Activated T-cell treated with anti-CD3 and anti-CD28 coated beads for 24 hours (primary cell): ENCODE results near the gene PDPN.
"Not testable (repeated sequence)": the region's sequence is repeated elsewhere in the genome, so short reads cannot be mapped to it uniquely, and the experiment has no call there.

ENCODE experiments used
- DNase-seq: peaks from one replicate; pipeline ENCODE4 v3.0.0-alpha.2; 2020; ENCODE audit warnings: low read depth

The PDPN gene

GRCh38 chr1:13583595-13583965, at the start of gene PDPN:
Gene PDPN, plus strand, starts transcription at chr1:13583832. Its CDS starts 202 bp downstream, at chr1:13584034.
- DNase-seq, result no peak

- DNase-seq, result no peak
Observed at GRCh38 chr1:13535227-13535626, 48.4 kb upstream of the PDPN start.

GRCh38 chr1:13536571-13536970, 47.1 kb upstream of the PDPN start:
- DNase-seq, result no peak

- DNase-seq, result no peak
Observed at GRCh38 chr1:13538832-13539231, 44.8 kb upstream of the PDPN start.

- no peak for DNase-seq
Observed at GRCh38 chr1:13539683-13540082, 43.9 kb upstream of the PDPN start.

- DNase-seq, result no peak
Observed at GRCh38 chr1:13540866-13541265, 42.8 kb upstream of the PDPN start.

GRCh38 chr1:13541435-13542215, 42.0 kb upstream of the PDPN start:
- DNase-seq, result no peak

- DNase-seq, result no peak
Observed at GRCh38 chr1:13543451-13544220, 40.0 kb upstream of the PDPN start.

- DNase-seq, result no peak
Observed at GRCh38 chr1:13544221-13544556, 39.4 kb upstream of the PDPN start.

- no peak for DNase-seq
Observed at GRCh38 chr1:13546791-13547190, 36.8 kb upstream of the PDPN start.

GRCh38 chr1:13548281-13548680, 35.4 kb upstream of the PDPN start:
- DNase-seq, result no peak

- no peak for DNase-seq
Observed at GRCh38 chr1:13549021-13549420, 34.6 kb upstream of the PDPN start.

- no peak for DNase-seq
Observed at GRCh38 chr1:13549521-13549920, 34.1 kb upstream of the PDPN start.

GRCh38 chr1:13550663-13551062, 33.0 kb upstream of the PDPN start:
- DNase-seq, result no peak

- no peak for DNase-seq
Observed at GRCh38 chr1:13554798-13555197, 28.8 kb upstream of the PDPN start.

- no peak for DNase-seq
Observed at GRCh38 chr1:13556224-13556764, 27.3 kb upstream of the PDPN start.

GRCh38 chr1:13560541-13560940, 23.1 kb upstream of the PDPN start:
- DNase-seq, result no peak

- not testable (repeated sequence) for DNase-seq
Observed at GRCh38 chr1:13562981-13563380, 20.7 kb upstream of the PDPN start.

GRCh38 chr1:13564073-13564472, 19.6 kb upstream of the PDPN start:
- no peak for DNase-seq

GRCh38 chr1:13570435-13570834, 13.2 kb upstream of the PDPN start:
- DNase-seq, result not testable (repeated sequence)

- no peak for DNase-seq
Observed at GRCh38 chr1:13570924-13571323, 12.7 kb upstream of the PDPN start.

- DNase-seq, result no peak
Observed at GRCh38 chr1:13573586-13573985, 10.0 kb upstream of the PDPN start.

GRCh38 chr1:13576926-13577325, 6.7 kb upstream of the PDPN start:
- no peak for DNase-seq
